GM18499 (cell line): ENCODE results near the gene CFAP43.

Experiments used
- ATAC-seq: cut with Tn5 transposase; IDR thresholded peaks from one replicate; pipeline ENCODE4 v1.9.1; 2021; ENCODE audit warnings: moderate number of reproducible peaks; ENCODE audit not compliant: insufficient read depth, unreplicated experiment

Gene CFAP43

GRCh38 chr10:104150139-104150538 lies 82.0 kb downstream of the CFAP43 start:
- ATAC-seq, result no peak

- no peak for ATAC-seq
These were observed 85.3 kb downstream of the CFAP43 start for GRCh38 chr10:104146882-104147281.

- no peak for ATAC-seq
These were observed 87.2 kb downstream of the CFAP43 start for GRCh38 chr10:104144931-104145330.

GRCh38 chr10:104143829-104144228 lies 88.3 kb downstream of the CFAP43 start:
- no peak for ATAC-seq

- ATAC-seq, result no peak
These were observed 90.1 kb downstream of the CFAP43 start for GRCh38 chr10:104142081-104142480.

GRCh38 chr10:104139221-104139620 lies 92.9 kb downstream of the CFAP43 start:
- ATAC-seq, result no peak

- no peak for ATAC-seq
These were observed 94.0 kb downstream of the CFAP43 start for GRCh38 chr10:104138131-104138530.

- ATAC-seq, result no peak
These were observed 102.1 kb downstream of the CFAP43 start for GRCh38 chr10:104130041-104130440.

GRCh38 chr10:104128214-104128613 lies 104.0 kb downstream of the CFAP43 start:
- no peak for ATAC-seq

- ATAC-seq, result no peak
These were observed 104.8 kb downstream of the CFAP43 start for GRCh38 chr10:104127411-104127810.

- no peak for ATAC-seq
These were observed 108.8 kb downstream of the CFAP43 start for GRCh38 chr10:104123397-104123796.

GRCh38 chr10:104122225-104123107 lies 109.7 kb downstream of the CFAP43 start:
- no peak for ATAC-seq

GRCh38 chr10:104121485-104122224 lies 110.5 kb downstream of the CFAP43 start, which contains the start of gene SFR1:
TSS of gene SFR1 (plus strand) at chr10:104122171. CDS start at chr10:104122184, 13 bp downstream.
- ATAC-seq, result peak; percentile 72

- ATAC-seq, result peak; percentile 29
These were observed 111.2 kb downstream of the CFAP43 start for GRCh38 chr10:104120903-104121484.

GRCh38 chr10:104120512-104120902 lies 111.7 kb downstream of the CFAP43 start:
- no peak for ATAC-seq

GRCh38 chr10:104119996-104120395 lies 112.2 kb downstream of the CFAP43 start:
- ATAC-seq, result no peak

GRCh38 chr10:104117839-104118323 lies 114.3 kb downstream of the CFAP43 start:
- no peak for ATAC-seq

GRCh38 chr10:104113376-104113956 lies 118.7 kb downstream of the CFAP43 start:
- ATAC-seq, result no peak

- no peak for ATAC-seq
These were observed 122.1 kb downstream of the CFAP43 start for GRCh38 chr10:104109908-104110662.

GRCh38 chr10:104104926-104105325 lies 127.2 kb downstream of the CFAP43 start:
- no peak for ATAC-seq
